IPS-11a (cell line): ENCODE measurements around the gene CHRNB2.
"Not testable (repeated sequence)": the region's sequence is repeated elsewhere in the genome, so short reads cannot be mapped to it uniquely, and the experiment has no call there.

Experiments
- H3K4me3 ChIP-seq: one replicate; pipeline ENCODE4 v1.5.1; 2013; ENCODE audit warnings: low read depth, low read length, control low read depth

CHRNB2 gene

GRCh38 chr1:154567386-154568156 is at the start of gene CHRNB2:
CHRNB2 (plus strand) TSS chr1:154567778; CDS start chr1:154568045, 267 bp downstream.
- peak within 1 kb of the TSS; percentile 72 for H3K4me3 ChIP-seq

- no peak overlapping the region for H3K4me3 ChIP-seq
These were observed 48.0 kb upstream of the CHRNB2 start for GRCh38 chr1:154519591-154519991.

GRCh38 chr1:154520333-154520732 is 47.2 kb upstream of the CHRNB2 start:
- H3K4me3 ChIP-seq: no peak overlapping the region

GRCh38 chr1:154521695-154522094 is 45.9 kb upstream of the CHRNB2 start:
- H3K4me3 ChIP-seq: no peak overlapping the region

- no peak overlapping the region for H3K4me3 ChIP-seq
These were observed 42.7 kb upstream of the CHRNB2 start for GRCh38 chr1:154524881-154525280.

- no peak overlapping the region for H3K4me3 ChIP-seq
These were observed 40.4 kb upstream of the CHRNB2 start for GRCh38 chr1:154527192-154527591.

GRCh38 chr1:154529308-154529707 is 38.3 kb upstream of the CHRNB2 start:
- H3K4me3 ChIP-seq: no peak overlapping the region

- not testable (repeated sequence) for H3K4me3 ChIP-seq
These were observed 35.6 kb upstream of the CHRNB2 start for GRCh38 chr1:154531950-154532349.

GRCh38 chr1:154533952-154534844 is 33.4 kb upstream of the CHRNB2 start:
- H3K4me3 ChIP-seq: no peak overlapping the region

- no peak overlapping the region for H3K4me3 ChIP-seq
These were observed 31.0 kb upstream of the CHRNB2 start for GRCh38 chr1:154536570-154536969.

GRCh38 chr1:154539486-154540483 is 27.8 kb upstream of the CHRNB2 start:
- no peak overlapping the region for H3K4me3 ChIP-seq

GRCh38 chr1:154541231-154541630 is 26.3 kb upstream of the CHRNB2 start:
- no peak overlapping the region for H3K4me3 ChIP-seq

GRCh38 chr1:154546264-154547063 is 21.1 kb upstream of the CHRNB2 start:
- no peak overlapping the region for H3K4me3 ChIP-seq

- no peak overlapping the region for H3K4me3 ChIP-seq
These were observed 20.4 kb upstream of the CHRNB2 start for GRCh38 chr1:154547105-154547732.

GRCh38 chr1:154548028-154548427 is 19.6 kb upstream of the CHRNB2 start:
- no peak overlapping the region for H3K4me3 ChIP-seq

GRCh38 chr1:154549202-154549770 is 18.3 kb upstream of the CHRNB2 start:
- no peak overlapping the region for H3K4me3 ChIP-seq

GRCh38 chr1:154550070-154550469 is 17.5 kb upstream of the CHRNB2 start:
- no peak overlapping the region for H3K4me3 ChIP-seq

GRCh38 chr1:154550657-154551056 is 16.9 kb upstream of the CHRNB2 start:
- no peak overlapping the region for H3K4me3 ChIP-seq

- no peak overlapping the region for H3K4me3 ChIP-seq
These were observed 16.1 kb upstream of the CHRNB2 start for GRCh38 chr1:154551474-154551873.
